Measurements from ENCODE around the gene PCGF2. TPM values are rescaled to one million over a fixed set of nuclear protein-coding genes. Genes with fewer than 3 reads are reported as not detected.

PCGF2 gene
- total and polyA plus RNA-seq, 10 of the 15 experiments (the other 5 are each of a cell fraction or from before 2014, with no cell fraction given) = 2.7 to 35.6 (median 7.2) TPM

GRCh38 chr17:38705523-38705802 lies 42.7 kb downstream of the PCGF2 start:
- BruUV-seq (replicated peaks) = no TSS peak
- RAD21 ChIA-PET (ENCODE audit: unreplicated experiment) = interaction anchor here (0.6 to 3.8 kb wide), 3 partner anchors 26 to 46 kb away, joined by 3 to 24 read pairs (median 20); partner anchors contain the start of gene CISD3
- H2AFZ ChIP-seq (ENCODE audit: control insufficient read depth, low read depth, low read length) = no peak overlapping the region
- TF ChIP-seq ZZZ3 (IDR thresholded peaks at IDR 0.05; ENCODE audit: control insufficient read depth, insufficient read length, low read depth) (no peak), ZSCAN29 (IDR thresholded peaks at IDR 0.05) (no peak), NR2C1 (IDR thresholded peaks at IDR 0.05) (no peak), MYC (IDR thresholded peaks at IDR 0.05; ENCODE audit: insufficient read depth, insufficient read length, insufficient replicate concordance, low read length, severe bottlenecking) (no peak), MEF2B (IDR thresholded peaks at IDR 0.05; ENCODE audit: partially characterized antibody, poor library complexity, severe bottlenecking) (no peak), MXI1 (IDR thresholded peaks at IDR 0.05; ENCODE audit: low read depth, low read length) (no peak), USF2 (IDR thresholded peaks at IDR 0.05; ENCODE audit: borderline replicate concordance, low read depth, low read length) (no peak), DPF2 (IDR thresholded peaks at IDR 0.05) (no peak), ZBTB33 (IDR thresholded peaks at IDR 0.05) (no peak), RAD21 (IDR thresholded peaks at IDR 0.05; ENCODE audit: insufficient read depth, low read depth, low read length) (no peak), NRF1 (conservative IDR thresholded peaks at IDR 0.05; ENCODE audit: low read depth, low read length) (no peak), RB1 (IDR thresholded peaks at IDR 0.05; ENCODE audit: borderline replicate concordance) (no peak), JUNB (IDR thresholded peaks at IDR 0.05) (no peak), SRF (IDR thresholded peaks at IDR 0.05; ENCODE audit: low read depth in 2 of 2, low read length in 2 of 2) (no peak), SREBF2 (IDR thresholded peaks at IDR 0.05; ENCODE audit: low read length) (no peak), BHLHE40 (IDR thresholded peaks at IDR 0.05; ENCODE audit: borderline replicate concordance in 1 of 2, low read depth in 2 of 2, low read length in 1 of 2) (no peak), EP300 (IDR thresholded peaks at IDR 0.05; ENCODE audit: borderline replicate concordance in 1 of 2, control insufficient read depth in 1 of 2, low read depth in 2 of 2, low read length in 2 of 2) (no peak)
- TF ChIP-seq, protein P1, sequence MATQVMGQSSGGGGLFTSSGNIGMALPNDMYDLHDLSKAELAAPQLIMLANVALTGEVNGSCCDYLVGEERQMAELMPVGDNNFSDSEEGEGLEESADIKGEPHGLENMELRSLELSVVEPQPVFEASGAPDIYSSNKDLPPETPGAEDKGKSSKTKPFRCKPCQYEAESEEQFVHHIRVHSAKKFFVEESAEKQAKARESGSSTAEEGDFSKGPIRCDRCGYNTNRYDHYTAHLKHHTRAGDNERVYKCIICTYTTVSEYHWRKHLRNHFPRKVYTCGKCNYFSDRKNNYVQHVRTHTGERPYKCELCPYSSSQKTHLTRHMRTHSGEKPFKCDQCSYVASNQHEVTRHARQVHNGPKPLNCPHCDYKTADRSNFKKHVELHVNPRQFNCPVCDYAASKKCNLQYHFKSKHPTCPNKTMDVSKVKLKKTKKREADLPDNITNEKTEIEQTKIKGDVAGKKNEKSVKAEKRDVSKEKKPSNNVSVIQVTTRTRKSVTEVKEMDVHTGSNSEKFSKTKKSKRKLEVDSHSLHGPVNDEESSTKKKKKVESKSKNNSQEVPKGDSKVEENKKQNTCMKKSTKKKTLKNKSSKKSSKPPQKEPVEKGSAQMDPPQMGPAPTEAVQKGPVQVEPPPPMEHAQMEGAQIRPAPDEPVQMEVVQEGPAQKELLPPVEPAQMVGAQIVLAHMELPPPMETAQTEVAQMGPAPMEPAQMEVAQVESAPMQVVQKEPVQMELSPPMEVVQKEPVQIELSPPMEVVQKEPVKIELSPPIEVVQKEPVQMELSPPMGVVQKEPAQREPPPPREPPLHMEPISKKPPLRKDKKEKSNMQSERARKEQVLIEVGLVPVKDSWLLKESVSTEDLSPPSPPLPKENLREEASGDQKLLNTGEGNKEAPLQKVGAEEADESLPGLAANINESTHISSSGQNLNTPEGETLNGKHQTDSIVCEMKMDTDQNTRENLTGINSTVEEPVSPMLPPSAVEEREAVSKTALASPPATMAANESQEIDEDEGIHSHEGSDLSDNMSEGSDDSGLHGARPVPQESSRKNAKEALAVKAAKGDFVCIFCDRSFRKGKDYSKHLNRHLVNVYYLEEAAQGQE (IDR thresholded peaks at IDR 0.05; ENCODE audit: low read depth, low read length) = no peak
- CTCF ChIA-PET = interaction anchor here (0.6 to 3.2 kb wide), 3 partner anchors 29 to 379 kb away, joined by 3 to 17 read pairs (median 16); partner anchors contain the start of gene EPOP
- H3K27ac ChIP-seq (ENCODE audit: control insufficient read depth, insufficient read depth) = peak overlapping the region; percentile 78
- intact Hi-C loops (cut with micrococcal nuclease; ENCODE audit: unreplicated experiment) (no loop called here), in situ Hi-C loops (cut with MboI) (no loop called here)
- POLR2A ChIA-PET = interaction anchor here (0.6 to 1.8 kb wide), 6 partner anchors 9 to 165 kb away, joined by 3 to 7 read pairs (median 4); partner anchors contain the start of genes CISD3, LASP1 and PSMB3
- no peak for DNase-seq (ENCODE audit: low read depth, low spot score)
- no peaks in the 10 kb centered on the region for H3K9me3 ChIP-seq (replicated peaks; ENCODE audit: control insufficient read depth, insufficient read depth, low read length)
- no peak overlapping the region for H3K4me2 ChIP-seq (ENCODE audit: control insufficient read depth, insufficient read depth)
- WGBS (ENCODE audit: insufficient coverage, insufficient replicate concordance, low lambda C conversion rate, missing lambda C conversion rate) = 0% methylated on average over 1 of the region's 32 CpGs
- peak overlapping the region; percentile 87 for H3K9ac ChIP-seq (ENCODE audit: control insufficient read depth, insufficient read depth, low read length)
- FAIRE-seq = no peak
- H3K36me3 ChIP-seq (ENCODE audit: control insufficient read depth in 2 of 2, insufficient read depth in 2 of 2, low read length in 1 of 2) = peaks cover 12 to 23% of the 10 kb centered on the region in 2 experiments; a peak in 3 of 4 replicates
- ATAC-seq = no peak
- no peaks in the 10 kb centered on the region for H3K27me3 ChIP-seq (replicated peaks in 1 of 2; ENCODE audit: control insufficient read depth in 2 of 2, insufficient read depth in 2 of 2, low read length in 1 of 2)
- peaks cover 63% of the 10 kb centered on the region for H3K79me2 ChIP-seq (ENCODE audit: control insufficient read depth, insufficient read depth, low read length)
- H3K4me3 ChIP-seq = peak overlapping the region; percentile 99
- H3K4me1 ChIP-seq (ENCODE audit: control insufficient read depth, insufficient read depth, low read length) = peaks cover 19% of the 10 kb centered on the region
- SMC1A ChIA-PET (ENCODE audit: uncharacterized antibody, unreplicated experiment) = interaction anchor here (1.0 to 4.3 kb wide), 6 partner anchors 16 to 45 kb away, joined by 3 to 26 read pairs (median 6); partner anchors contain the start of gene EPOP
- H4K20me1 ChIP-seq (ENCODE audit: control insufficient read depth, insufficient read depth) = no peaks in the 10 kb centered on the region

Measured in GM12878 (cell line).